ENCODE measurements around the gene SLC12A7. TPM values are rescaled to one million over a fixed set of nuclear protein-coding genes. Genes with fewer than 3 reads are reported as not detected.

Gene SLC12A7
- total RNA-seq, 1 donor from 2014 or later, result 4.9 TPM

GRCh38 chr5:1156754-1157460 is 45.0 kb upstream of the SLC12A7 start:
- no peaks in the 10 kb centered on the region for H3K9me3 Mint-ChIP-seq (ENCODE audit: low read depth)
- H3K4me3 Mint-ChIP-seq (ENCODE audit: unreplicated experiment), result no peak overlapping the region
- no peaks in the 10 kb centered on the region for H3K4me1 Mint-ChIP-seq (ENCODE audit: low read depth)
- DNase-seq (ENCODE audit: low spot score), result no peak
- H3K36me3 Mint-ChIP-seq (ENCODE audit: low read depth), result no peaks in the 10 kb centered on the region
- TF ChIP-seq, protein P1, sequence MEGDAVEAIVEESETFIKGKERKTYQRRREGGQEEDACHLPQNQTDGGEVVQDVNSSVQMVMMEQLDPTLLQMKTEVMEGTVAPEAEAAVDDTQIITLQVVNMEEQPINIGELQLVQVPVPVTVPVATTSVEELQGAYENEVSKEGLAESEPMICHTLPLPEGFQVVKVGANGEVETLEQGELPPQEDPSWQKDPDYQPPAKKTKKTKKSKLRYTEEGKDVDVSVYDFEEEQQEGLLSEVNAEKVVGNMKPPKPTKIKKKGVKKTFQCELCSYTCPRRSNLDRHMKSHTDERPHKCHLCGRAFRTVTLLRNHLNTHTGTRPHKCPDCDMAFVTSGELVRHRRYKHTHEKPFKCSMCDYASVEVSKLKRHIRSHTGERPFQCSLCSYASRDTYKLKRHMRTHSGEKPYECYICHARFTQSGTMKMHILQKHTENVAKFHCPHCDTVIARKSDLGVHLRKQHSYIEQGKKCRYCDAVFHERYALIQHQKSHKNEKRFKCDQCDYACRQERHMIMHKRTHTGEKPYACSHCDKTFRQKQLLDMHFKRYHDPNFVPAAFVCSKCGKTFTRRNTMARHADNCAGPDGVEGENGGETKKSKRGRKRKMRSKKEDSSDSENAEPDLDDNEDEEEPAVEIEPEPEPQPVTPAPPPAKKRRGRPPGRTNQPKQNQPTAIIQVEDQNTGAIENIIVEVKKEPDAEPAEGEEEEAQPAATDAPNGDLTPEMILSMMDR (IDR thresholded peaks at IDR 0.05), result no peak
- peaks cover 58% of the 10 kb centered on the region for H3K27me3 Mint-ChIP-seq (ENCODE audit: low read depth)
- H3K27ac Mint-ChIP-seq (ENCODE audit: unreplicated experiment), result no peak overlapping the region

GRCh38 chr5:1156033-1156753 is 44.3 kb upstream of the SLC12A7 start:
- Mint-ChIP-seq H3K4me1 (ENCODE audit: low read depth) (no peaks in the 10 kb centered on the region), H3K9me3 (ENCODE audit: low read depth) (no peaks in the 10 kb centered on the region), H3K27me3 (ENCODE audit: low read depth) (peaks cover 60% of the 10 kb centered on the region), H3K27ac (ENCODE audit: unreplicated experiment) (no peak overlapping the region), H3K36me3 (ENCODE audit: low read depth) (no peaks in the 10 kb centered on the region), H3K4me3 (ENCODE audit: unreplicated experiment) (no peak overlapping the region)
- TF ChIP-seq, protein P1 (IDR thresholded peaks at IDR 0.05), result no peak
- DNase-seq (ENCODE audit: low spot score), result no peak

DNA sequence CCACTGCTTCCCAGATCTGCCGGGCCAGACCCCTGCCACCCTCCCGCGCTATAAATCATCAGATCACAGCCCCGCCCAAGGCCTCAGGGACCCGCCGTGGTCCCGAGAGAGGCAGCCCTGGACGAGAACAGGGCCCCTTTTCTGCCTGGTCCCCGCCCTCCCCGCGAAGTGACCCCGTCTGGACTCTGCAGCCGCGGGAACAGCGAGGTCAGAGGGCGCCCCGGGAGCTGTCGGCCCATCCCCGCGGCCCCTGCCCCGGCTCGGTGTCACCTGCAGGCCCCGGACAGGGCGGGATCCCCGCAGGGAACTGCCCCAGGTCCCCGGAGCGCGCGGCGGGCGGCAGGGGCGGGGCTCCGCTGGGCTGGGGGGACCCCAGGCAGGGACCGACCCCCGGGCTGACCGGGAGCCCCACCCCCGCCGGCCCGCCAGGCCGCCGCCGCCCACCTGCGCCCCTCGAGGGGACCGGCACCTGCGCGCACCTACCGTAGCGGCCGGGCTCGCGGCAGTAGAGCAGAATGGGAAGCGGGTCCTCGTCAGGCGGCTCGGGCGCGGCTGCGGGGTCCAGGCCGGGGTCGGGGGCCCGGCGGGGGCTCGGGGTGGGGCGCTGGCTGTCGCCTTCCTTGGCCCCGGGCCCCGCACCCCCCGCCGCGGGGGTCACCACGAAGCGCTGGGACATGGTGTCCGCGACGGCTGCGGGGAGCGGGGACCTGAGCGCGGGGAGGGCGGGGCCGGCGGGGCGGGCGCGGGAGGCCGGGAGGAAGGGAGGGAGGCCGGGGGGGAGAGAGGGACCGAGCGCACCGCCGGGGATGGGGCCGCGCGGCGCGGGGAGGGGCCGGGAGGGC is 43.5 kb upstream of the SLC12A7 start:
- Mint-ChIP-seq H3K9me3 (ENCODE audit: low read depth) (no peaks in the 10 kb centered on the region), H3K36me3 (ENCODE audit: low read depth) (no peaks in the 10 kb centered on the region), H3K4me1 (ENCODE audit: low read depth) (no peaks in the 10 kb centered on the region), H3K27ac (ENCODE audit: unreplicated experiment) (no peak overlapping the region), H3K27me3 (ENCODE audit: low read depth) (peaks cover 66% of the 10 kb centered on the region), H3K4me3 (ENCODE audit: unreplicated experiment) (no peak overlapping the region)
- no peak for DNase-seq (ENCODE audit: low spot score)
- TF ChIP-seq, protein P1 (IDR thresholded peaks at IDR 0.05), result no peak

DNA sequence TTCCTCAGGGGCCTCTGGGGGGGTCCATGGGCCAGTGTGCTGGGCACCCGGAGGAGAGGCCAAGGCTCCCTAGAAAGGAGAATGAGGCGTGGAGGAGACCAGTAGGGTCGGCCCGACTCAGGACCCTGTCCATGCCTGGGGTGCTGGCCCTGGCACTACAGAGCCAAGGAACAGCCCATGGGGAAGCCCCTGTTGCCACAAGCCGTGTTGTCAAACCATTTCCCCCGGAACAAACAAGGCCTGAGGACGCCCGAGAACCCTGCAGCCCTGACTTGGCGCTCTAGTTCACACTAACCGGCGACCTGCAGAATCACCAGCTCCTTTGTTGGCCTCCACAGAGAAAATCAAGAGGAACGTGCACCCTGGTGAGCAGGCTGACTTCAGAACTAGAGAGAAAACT is 41.6 kb upstream of the SLC12A7 start:
- DNase-seq (ENCODE audit: low spot score), result no peak
- Mint-ChIP-seq H3K4me1 (ENCODE audit: low read depth) (no peaks in the 10 kb centered on the region), H3K27me3 (ENCODE audit: low read depth) (peaks cover 57% of the 10 kb centered on the region), H3K36me3 (ENCODE audit: low read depth) (no peaks in the 10 kb centered on the region), H3K27ac (ENCODE audit: unreplicated experiment) (no peak overlapping the region), H3K4me3 (ENCODE audit: unreplicated experiment) (no peak overlapping the region), H3K9me3 (ENCODE audit: low read depth) (no peaks in the 10 kb centered on the region)
- TF ChIP-seq, protein P1 (IDR thresholded peaks at IDR 0.05), result no peak

DNA sequence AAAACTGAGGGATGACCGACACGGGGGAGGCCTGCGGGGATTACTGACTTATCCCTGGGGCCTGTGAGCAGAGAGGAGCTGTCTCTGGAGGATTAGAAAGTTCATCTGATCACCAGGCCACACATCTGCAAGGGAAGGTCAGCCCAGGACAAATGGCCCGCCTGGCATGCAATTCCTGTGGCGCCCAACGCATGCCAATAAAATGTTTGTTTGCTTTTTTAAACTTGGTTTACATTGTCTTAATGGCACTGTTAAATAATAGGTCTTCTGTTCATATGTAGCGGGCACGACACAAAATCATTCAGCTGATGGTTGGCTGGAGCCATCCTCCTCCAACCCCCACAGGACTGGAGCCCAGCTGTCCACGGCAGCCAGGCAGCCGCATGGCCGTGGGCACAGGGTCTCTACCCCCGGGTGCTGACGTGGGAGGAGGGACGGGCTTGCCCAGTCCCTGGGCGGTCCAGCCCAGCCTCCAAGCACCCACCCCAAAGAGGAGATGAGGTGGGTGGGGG is 41.0 kb upstream of the SLC12A7 start:
- DNase-seq (ENCODE audit: low spot score), result no peak
- Mint-ChIP-seq H3K27ac (ENCODE audit: unreplicated experiment) (no peak overlapping the region), H3K4me3 (ENCODE audit: unreplicated experiment) (no peak overlapping the region), H3K36me3 (ENCODE audit: low read depth) (no peaks in the 10 kb centered on the region), H3K27me3 (ENCODE audit: low read depth) (peaks cover 54% of the 10 kb centered on the region), H3K4me1 (ENCODE audit: low read depth) (no peaks in the 10 kb centered on the region), H3K9me3 (ENCODE audit: low read depth) (no peaks in the 10 kb centered on the region)
- TF ChIP-seq, protein P1 (IDR thresholded peaks at IDR 0.05), result no peak

Data from chondrocyte (in vitro differentiated cells).